MCF 10A (cell line): ENCODE results near the gene HCRTR1. TPM values are rescaled to one million over a fixed set of nuclear protein-coding genes. Genes with fewer than 3 reads are reported as not detected.

ENCODE experiments used
- BruUV-seq: library from RNA; stranded (reverse); fragments of 400-500 nt; replicated peaks from 2 replicates; lab custom pipeline; 2021; lab: Mats Ljungman, UMichigan
- CTCF ChIA-PET: fragments of 300-600 bp; sonication (Branson Sonifier 250); formaldehyde crosslinking; extraction: SDS; loops from one replicate; lab custom pipeline; 2021; ENCODE audit warnings: antibody characterized with exemption, inconsistent platforms; lab: Yijun Ruan, JAX
- POLR2A ChIA-PET: fragments of 300-600, 350-650 bp; sonication (Branson Sonifier 250); formaldehyde crosslinking; extraction: SDS; loops from one replicate; lab custom pipeline; 2020; ENCODE audit warnings: antibody characterized with exemption, inconsistent platforms; lab: Yijun Ruan, JAX
- DNase-seq: peaks from one replicate; pipeline ENCODE4 v3.0.0-alpha.2; 2018; ENCODE audit not compliant: unreplicated experiment
- H3K27ac Mint-ChIP-seq: one replicate; pipeline ENCODE4 v1.8.0; 2022; ENCODE audit warnings: mild to moderate bottlenecking, low read depth, mixed read lengths; ENCODE audit not compliant: unreplicated experiment
- H3K27me3 Mint-ChIP-seq: one replicate; pipeline ENCODE4 v1.8.0; 2022; ENCODE audit warnings: mixed read lengths; ENCODE audit not compliant: insufficient read depth, unreplicated experiment
- H3K36me3 Mint-ChIP-seq: one replicate; pipeline ENCODE4 v1.8.0; 2022; ENCODE audit warnings: mild to moderate bottlenecking, moderate library complexity, mixed read lengths; ENCODE audit not compliant: insufficient read depth, unreplicated experiment
- H3K4me1 Mint-ChIP-seq: one replicate; pipeline ENCODE4 v1.8.0; 2022; ENCODE audit warnings: mixed read lengths; ENCODE audit not compliant: insufficient read depth, unreplicated experiment
- H3K4me3 Mint-ChIP-seq: one replicate; pipeline ENCODE4 v1.8.0; 2022; ENCODE audit warnings: mild to moderate bottlenecking, moderate library complexity, mixed read lengths; ENCODE audit not compliant: unreplicated experiment
- H3K9me3 Mint-ChIP-seq: one replicate; pipeline ENCODE4 v1.8.0; 2022; ENCODE audit warnings: mixed read lengths; ENCODE audit not compliant: unreplicated experiment
- CTCF ChIP-seq: fragments of 200-600 bp; IDR thresholded peaks from one replicate; pipeline ENCODE4 v1.8.0; 2022; ENCODE audit warnings: antibody characterized with exemption, mild to moderate bottlenecking; ENCODE audit not compliant: unreplicated experiment
- intact Hi-C: fragments of 100-400 bp; cut with micrococcal nuclease; formaldehyde crosslinking; loops from 2 replicates; pipeline ENCODE4 v1.14.1; 2022
- total RNA-seq: library from RNA; stranded (reverse); gene quantifications from 2 replicates; pipeline ENCODE4 v1.2.3, GENCODE V29; 2022

HCRTR1 gene
- total RNA-seq, 1 experiment from 2014 or later: not detected

DNA sequence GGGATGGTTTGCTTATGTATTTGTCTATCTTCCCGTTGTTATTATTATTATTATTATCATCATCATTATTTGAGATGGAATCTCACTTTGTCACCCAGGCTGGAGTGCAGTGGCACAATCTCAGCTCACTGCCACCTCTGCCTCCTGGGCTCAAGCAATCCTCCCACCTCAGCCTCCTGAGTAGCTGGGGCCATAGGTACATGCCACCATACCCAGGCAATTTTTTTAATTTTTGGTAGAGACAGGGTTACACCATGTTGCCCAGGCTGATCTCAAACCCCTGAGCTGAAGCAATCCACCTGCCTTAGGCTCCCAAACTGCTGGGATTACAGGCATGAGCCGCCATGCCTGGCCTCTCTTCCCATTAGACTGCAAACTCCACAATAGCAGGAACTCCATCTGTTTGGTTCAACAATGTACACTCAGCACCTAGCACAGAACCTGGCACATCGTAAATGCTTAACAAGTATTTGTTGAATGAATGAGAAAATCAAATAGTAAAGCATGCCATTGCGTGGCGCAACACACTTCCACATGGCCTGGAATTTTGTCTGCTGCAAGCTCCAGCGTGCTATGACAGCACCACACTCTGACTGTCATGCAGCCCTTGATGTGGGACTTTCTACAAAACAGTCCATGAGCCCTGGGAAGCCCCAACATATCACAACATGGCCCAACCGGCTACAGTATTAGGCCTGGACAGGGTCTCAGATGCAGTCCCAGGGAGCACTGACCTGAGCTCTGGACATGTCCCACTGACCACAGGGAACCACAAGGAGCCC is 45.0 kb upstream of the HCRTR1 start:
- POLR2A ChIA-PET: interaction anchor here (1.4 to 6.4 kb wide), 3 partner anchors 12 to 66 kb away, joined by 3 to 62 read pairs (median 16); no protein-coding TSS in a partner anchor
- Mint-ChIP-seq H3K4me1 (peaks cover 40% of the 10 kb centered on the region), H3K27me3 (no peaks in the 10 kb centered on the region), H3K36me3 (no peaks in the 10 kb centered on the region), H3K4me3 (peak overlapping the region; percentile 28), H3K9me3 (no peaks in the 10 kb centered on the region), H3K27ac (no peak overlapping the region)
- no TSS peak for BruUV-seq
- intact Hi-C loops: no loop called here
- CTCF ChIA-PET: interaction anchor here (0.6 to 2.2 kb wide), 5 partner anchors 8 to 389 kb away, joined by 3 to 6 read pairs (median 4); no protein-coding TSS in a partner anchor
- peak; percentile 70 for DNase-seq
- no peak for TF ChIP-seq CTCF

DNA sequence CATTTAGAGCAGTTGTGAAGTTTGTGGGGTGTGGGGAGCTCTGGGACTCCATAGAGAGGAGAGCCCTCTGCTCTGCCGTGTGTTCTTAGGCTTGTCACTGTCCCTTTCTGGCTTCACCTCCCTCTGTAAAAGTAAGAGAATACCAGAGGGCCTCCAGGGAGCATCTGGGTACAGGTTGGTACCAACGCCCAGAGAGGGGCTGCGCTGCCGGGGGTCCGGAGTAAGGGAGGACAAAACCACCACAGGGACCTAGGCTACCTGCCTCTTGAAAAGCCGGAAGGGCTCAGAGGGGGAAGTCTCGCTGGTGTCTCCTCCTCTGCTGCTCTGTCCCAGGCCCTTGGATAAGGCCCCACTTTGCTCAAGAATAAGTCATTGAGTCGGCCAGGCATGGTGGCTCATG is 44.2 kb upstream of the HCRTR1 start:
- H3K36me3 Mint-ChIP-seq: no peaks in the 10 kb centered on the region
- peak overlapping the region; percentile 28 for H3K4me3 Mint-ChIP-seq
- ChIA-PET CTCF (interaction anchor here (1.2 to 2.2 kb wide), 2 partner anchors 8 to 10 kb away, joined by 5 to 6 read pairs; no protein-coding TSS in a partner anchor), POLR2A (interaction anchor here (0.5 to 6.4 kb wide), 7 partner anchors 11 to 162 kb away, joined by 3 to 62 read pairs (median 5); partner anchors contain the start of gene PEF1)
- no peak overlapping the region for H3K27ac Mint-ChIP-seq
- no peak for DNase-seq
- no peak for TF ChIP-seq CTCF
- H3K9me3 Mint-ChIP-seq: no peaks in the 10 kb centered on the region
- no peaks in the 10 kb centered on the region for H3K27me3 Mint-ChIP-seq
- peaks cover 40% of the 10 kb centered on the region for H3K4me1 Mint-ChIP-seq
- intact Hi-C loops: no loop called here
- BruUV-seq: no TSS peak

DNA sequence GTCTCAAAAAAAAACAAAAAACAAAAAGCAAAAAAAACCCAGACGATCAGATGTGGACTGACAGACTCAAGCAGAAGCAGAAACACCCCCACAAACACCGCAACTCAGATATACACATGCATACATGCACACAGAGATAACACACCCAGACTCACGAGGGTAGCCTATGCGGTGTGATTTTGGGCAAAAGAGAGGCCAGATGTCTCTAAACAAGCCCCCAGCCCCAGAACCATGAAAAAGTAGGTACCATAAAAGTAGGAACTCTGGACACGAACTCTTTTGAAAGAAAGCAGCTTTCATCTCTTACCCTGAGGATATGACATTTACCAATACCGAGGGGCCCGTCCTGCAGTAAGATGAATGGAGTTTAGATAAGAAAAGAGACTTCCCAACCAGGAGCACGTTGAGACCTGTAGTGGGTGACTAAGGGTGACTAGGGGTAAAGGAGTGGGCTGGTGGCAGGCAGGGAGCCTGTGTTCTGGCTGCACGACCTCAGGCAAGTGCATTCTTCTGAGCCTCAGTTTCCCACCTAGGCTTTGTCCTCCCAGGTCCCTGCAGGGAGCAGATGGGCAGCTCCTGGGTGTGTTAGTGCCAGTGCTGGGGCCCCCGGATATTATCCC is 42.6 kb upstream of the HCRTR1 start:
- no peak overlapping the region for H3K27ac Mint-ChIP-seq
- TF ChIP-seq CTCF: no peak
- H3K4me1 Mint-ChIP-seq: peaks cover 41% of the 10 kb centered on the region
- H3K27me3 Mint-ChIP-seq: no peaks in the 10 kb centered on the region
- intact Hi-C loops: no loop called here
- no peaks in the 10 kb centered on the region for H3K9me3 Mint-ChIP-seq
- POLR2A ChIA-PET: interaction anchor here (0.6 to 6.4 kb wide), 10 partner anchors 10 to 439 kb away, joined by 3 to 62 read pairs (median 4); partner anchors contain the start of genes KHDRBS1 and PEF1
- peak; percentile 78 for DNase-seq
- BruUV-seq: no TSS peak
- H3K36me3 Mint-ChIP-seq: no peaks in the 10 kb centered on the region
- H3K4me3 Mint-ChIP-seq: no peak overlapping the region
- CTCF ChIA-PET: interaction anchor here (2.6 kb wide), 1 partner anchor 10 kb away, joined by 8 read pairs; no protein-coding TSS in a partner anchor
